Inferior parietal cortex (tissue), 1 donor: Measurements from ENCODE around the gene PDE8B.
"Not testable (repeated sequence)": the region's sequence is repeated elsewhere in the genome, so short reads cannot be mapped to it uniquely, and the experiment has no call there.

Experiments used
- DNase-seq: peaks from one replicate; pipeline ENCODE4 v3.0.0-alpha.2; 2016; ENCODE audit errors: extremely low spot score

Gene PDE8B

DNA sequence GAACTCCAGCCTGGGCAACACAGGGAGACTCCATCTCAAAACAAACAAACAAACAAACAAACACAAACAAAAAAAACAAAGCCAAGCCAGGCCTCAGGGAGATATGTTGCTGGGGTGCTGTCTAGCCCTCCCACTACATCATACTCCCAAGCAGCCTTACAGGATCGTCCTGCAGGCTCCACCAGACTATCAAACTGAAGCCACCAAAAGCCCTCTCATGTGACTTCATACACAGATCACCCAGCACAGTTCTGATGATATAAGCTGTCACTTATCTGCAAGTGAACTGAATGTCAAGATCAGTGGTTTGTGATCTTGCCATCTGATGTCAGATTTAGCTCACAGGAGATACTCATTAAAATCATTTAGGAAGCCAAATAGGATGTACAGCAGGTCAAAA, 238.4 kb downstream of the PDE8B start:
- no peak for DNase-seq

DNA sequence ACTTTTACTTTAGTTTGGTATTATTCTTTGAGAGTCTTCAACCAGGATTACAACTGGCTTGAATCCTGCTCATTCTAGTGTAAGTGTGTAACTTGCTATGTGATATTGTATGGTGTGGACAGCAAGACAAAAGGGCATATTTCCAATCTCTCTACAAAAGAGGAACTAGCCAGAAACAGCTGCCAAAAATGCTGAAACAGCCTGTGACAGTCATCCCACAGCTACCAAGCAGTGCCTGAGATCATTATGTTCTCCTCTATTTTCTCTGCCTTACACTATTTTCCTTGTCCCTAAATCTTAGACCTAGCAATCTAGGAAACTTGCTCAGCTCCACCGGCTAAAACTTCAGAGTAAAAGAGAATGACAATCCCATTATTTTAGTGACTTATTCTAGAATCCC, 238.8 kb downstream of the PDE8B start:
- peak; percentile 65 for DNase-seq

DNA sequence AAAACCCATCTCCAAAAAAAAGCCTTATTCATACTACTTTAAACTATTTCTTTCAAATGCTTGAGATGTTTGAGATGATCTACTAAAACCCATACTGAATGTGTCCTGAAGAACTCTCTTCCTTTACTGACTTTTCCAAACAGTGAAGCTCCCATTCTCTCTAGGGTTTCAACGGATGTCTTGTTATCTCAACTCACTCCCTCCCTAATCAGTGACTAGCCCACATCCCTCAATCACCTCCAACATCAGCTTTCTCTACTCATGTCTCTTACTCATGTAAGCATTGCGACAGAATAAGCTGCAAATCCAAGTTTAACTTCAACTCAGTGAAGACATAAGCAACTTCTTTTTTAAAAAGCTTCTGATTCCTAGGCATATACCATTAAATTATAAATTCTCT, 239.5 kb downstream of the PDE8B start:
- no peak for DNase-seq

DNA sequence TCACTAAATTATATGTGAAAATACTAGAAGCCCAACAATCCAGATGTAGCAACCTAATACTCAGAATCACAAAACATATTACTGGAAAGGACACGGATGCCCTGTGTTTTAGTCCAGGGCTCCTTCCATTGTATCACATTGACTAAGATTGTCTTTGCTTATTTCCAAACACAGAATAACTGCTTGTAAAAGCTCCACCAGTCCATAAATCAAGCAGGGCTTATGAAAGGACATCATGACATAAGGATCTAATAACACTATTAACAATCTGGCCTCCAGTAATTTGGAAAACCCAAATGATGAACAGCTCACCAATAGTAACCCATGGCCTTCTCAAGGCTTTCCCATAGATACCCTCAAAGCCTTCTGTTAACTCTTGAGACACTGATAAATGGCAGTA, 241.9 kb downstream of the PDE8B start:
- DNase-seq = no peak

DNA sequence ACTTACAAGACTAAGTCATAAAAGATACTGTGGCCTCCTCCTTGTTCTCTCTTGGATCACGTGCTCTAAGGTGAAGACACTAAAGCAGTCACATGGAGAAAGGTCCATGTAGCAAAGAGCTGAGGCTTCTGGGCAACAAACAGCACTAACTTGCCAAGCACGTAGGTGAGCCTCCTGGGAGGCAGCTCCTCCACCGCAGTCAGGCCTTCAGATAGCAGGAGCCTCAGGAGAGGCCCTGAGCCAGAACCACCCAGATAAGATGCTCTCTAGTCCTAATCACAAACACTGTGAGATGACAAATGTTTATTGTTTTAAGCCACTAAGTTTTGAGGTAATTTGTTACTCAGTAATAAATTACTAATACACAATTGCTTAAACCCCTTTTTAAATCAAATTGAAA, 243.6 kb downstream of the PDE8B start:
- DNase-seq = no peak

DNA sequence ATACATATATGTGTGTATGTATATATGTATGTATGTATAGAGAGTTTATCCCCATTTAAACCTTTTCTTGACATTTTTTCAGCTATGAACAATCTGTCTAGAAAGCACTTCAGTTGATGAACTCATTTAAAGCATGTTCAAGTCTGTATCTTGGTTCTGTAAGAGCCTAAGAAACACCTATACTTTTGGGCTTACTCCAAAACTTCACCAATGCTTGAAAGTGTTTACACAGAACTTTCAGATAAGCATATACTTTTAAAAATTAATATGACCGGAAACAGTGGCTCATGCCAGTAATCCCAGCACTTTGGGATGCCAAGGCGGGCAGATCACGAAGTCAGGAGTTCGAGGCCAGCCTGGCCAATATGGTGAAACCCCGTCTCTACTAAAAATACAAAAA, 250.8 kb downstream of the PDE8B start:
- DNase-seq = no peak

DNA sequence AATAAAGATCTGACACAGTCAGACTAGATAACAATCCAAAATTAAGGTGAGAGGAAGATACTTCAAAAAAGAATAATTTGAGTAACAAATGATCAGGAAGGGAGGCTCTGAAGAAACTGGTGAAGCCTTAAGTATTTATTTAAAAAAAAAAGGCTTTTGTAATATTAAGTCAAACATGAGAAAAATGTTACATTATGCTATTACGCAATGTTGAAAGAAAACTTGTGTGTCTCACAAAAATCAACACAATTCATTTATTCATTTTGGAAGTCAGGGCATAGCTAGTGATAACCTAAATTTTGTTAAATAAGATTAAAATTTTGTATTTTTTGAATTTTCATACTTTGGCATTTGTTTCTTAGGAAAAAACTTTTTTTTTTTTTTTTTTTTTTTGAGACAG, 253.4 kb downstream of the PDE8B start:
- DNase-seq = no peak

DNA sequence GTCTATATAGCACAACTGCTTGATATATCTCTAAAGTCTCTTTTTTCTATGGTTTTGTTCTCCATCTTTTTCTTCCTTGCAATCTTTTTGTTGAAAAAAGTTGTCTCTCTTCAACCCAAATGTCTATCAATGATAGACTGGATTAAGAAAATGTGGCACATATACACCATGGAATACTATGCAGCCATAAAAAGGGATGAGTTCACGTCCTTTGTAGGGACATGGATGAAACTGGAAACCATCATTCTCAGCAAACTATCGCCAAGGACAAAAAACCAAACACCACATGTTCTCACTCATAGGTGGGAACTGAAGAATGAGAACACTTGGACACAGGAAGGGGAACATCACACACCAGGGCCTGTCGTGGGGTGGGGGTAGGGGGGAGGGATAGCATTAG, 258.4 kb downstream of the PDE8B start:
- not testable (repeated sequence) for DNase-seq

DNA sequence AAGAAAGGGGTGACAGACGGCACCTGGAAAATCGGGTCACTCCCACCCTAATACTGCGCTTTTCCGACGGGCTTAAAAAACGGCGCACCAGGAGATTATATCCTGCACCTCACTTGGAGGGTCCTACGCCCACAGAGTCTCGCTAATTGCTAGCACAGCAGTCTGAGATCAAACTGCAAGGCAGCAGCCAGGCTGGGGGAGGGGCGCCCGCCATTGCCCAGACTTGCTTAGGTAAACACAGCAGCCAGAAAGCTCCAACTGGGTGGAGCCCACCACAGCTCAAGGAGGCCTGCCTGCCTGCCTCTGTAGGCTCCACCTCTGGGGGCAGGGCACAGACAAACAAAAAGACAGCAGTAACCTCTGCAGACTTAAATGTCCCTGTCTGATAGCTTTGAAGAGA, 264.6 kb downstream of the PDE8B start:
- not testable (repeated sequence) for DNase-seq
